ENCODE results near the gene XNDC1N. TPM values are rescaled to one million over a fixed set of nuclear protein-coding genes. Genes with fewer than 3 reads are reported as not detected.

The XNDC1N gene
- polyA plus RNA-seq, 1 donor from 2014 or later = 6.3 TPM

DNA sequence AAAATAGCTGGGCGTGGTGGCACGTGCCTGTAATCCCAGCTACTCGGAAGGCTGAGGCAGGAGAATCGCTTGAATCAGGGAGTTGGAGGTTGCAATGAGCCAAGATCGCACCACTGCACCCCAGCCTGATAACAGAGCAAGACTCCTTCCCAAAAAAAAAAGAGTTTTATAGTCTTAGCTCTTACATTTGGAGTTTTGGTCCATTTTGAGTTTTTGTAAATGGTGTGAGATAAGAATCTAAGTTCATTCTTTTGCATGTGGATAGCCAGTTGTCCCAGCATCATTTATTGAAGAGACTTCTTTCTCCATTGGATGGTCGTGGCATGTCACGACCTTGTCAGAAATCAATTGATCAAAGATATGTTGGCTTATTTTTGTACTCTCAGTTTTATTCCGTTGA, 35.1 kb upstream of the XNDC1N start:
- H3K9ac ChIP-seq (ENCODE audit: low read length) = no peak overlapping the region
- H3K9me2 ChIP-seq (ENCODE audit: insufficient read depth, low read length) = no peaks in the 10 kb centered on the region
- H3F3A ChIP-seq (ENCODE audit: insufficient read depth, low read length, poor library complexity, severe bottlenecking) = no peaks in the 10 kb centered on the region
- no peak overlapping the region for H2AFZ ChIP-seq (ENCODE audit: low read depth, low read length)
- no peak overlapping the region for H3K4me2 ChIP-seq (ENCODE audit: low read length)
- no peaks in the 10 kb centered on the region for H3K9me3 ChIP-seq (ENCODE audit: low read length)
- peaks cover 12% of the 10 kb centered on the region for H3K36me3 ChIP-seq (ENCODE audit: insufficient read depth, low read length)
- no peak overlapping the region for H3K4me3 ChIP-seq (ENCODE audit: low read length)
- H3K27ac ChIP-seq (ENCODE audit: low read length) = no peak overlapping the region
- H3K27me3 ChIP-seq (ENCODE audit: insufficient read depth, low read depth, low read length) = no peaks in the 10 kb centered on the region
- H4K20me1 ChIP-seq (ENCODE audit: insufficient read depth) = no peaks in the 10 kb centered on the region
- TF ChIP-seq, protein P1, sequence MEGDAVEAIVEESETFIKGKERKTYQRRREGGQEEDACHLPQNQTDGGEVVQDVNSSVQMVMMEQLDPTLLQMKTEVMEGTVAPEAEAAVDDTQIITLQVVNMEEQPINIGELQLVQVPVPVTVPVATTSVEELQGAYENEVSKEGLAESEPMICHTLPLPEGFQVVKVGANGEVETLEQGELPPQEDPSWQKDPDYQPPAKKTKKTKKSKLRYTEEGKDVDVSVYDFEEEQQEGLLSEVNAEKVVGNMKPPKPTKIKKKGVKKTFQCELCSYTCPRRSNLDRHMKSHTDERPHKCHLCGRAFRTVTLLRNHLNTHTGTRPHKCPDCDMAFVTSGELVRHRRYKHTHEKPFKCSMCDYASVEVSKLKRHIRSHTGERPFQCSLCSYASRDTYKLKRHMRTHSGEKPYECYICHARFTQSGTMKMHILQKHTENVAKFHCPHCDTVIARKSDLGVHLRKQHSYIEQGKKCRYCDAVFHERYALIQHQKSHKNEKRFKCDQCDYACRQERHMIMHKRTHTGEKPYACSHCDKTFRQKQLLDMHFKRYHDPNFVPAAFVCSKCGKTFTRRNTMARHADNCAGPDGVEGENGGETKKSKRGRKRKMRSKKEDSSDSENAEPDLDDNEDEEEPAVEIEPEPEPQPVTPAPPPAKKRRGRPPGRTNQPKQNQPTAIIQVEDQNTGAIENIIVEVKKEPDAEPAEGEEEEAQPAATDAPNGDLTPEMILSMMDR (IDR thresholded peaks at IDR 0.05; ENCODE audit: poor library complexity, severe bottlenecking) = no peak
- TF ChIP-seq MXI1 (conservative IDR thresholded peaks at IDR 0.05; ENCODE audit: poor library complexity, severe bottlenecking) (no peak), SMC3 (conservative IDR thresholded peaks at IDR 0.05; ENCODE audit: poor library complexity) (no peak), TAF1 (IDR thresholded peaks at IDR 0.05; ENCODE audit: low read depth) (no peak), EP300 (conservative IDR thresholded peaks at IDR 0.05; ENCODE audit: poor library complexity, severe bottlenecking) (no peak), EZH2 (IDR thresholded peaks at IDR 0.05; ENCODE audit: borderline replicate concordance, insufficient read depth, low read length, poor library complexity, severe bottlenecking) (no peak), RAD21 (conservative IDR thresholded peaks at IDR 0.05) (no peak)
- TF ChIP-seq, protein P2, sequence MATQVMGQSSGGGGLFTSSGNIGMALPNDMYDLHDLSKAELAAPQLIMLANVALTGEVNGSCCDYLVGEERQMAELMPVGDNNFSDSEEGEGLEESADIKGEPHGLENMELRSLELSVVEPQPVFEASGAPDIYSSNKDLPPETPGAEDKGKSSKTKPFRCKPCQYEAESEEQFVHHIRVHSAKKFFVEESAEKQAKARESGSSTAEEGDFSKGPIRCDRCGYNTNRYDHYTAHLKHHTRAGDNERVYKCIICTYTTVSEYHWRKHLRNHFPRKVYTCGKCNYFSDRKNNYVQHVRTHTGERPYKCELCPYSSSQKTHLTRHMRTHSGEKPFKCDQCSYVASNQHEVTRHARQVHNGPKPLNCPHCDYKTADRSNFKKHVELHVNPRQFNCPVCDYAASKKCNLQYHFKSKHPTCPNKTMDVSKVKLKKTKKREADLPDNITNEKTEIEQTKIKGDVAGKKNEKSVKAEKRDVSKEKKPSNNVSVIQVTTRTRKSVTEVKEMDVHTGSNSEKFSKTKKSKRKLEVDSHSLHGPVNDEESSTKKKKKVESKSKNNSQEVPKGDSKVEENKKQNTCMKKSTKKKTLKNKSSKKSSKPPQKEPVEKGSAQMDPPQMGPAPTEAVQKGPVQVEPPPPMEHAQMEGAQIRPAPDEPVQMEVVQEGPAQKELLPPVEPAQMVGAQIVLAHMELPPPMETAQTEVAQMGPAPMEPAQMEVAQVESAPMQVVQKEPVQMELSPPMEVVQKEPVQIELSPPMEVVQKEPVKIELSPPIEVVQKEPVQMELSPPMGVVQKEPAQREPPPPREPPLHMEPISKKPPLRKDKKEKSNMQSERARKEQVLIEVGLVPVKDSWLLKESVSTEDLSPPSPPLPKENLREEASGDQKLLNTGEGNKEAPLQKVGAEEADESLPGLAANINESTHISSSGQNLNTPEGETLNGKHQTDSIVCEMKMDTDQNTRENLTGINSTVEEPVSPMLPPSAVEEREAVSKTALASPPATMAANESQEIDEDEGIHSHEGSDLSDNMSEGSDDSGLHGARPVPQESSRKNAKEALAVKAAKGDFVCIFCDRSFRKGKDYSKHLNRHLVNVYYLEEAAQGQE (IDR thresholded peaks at IDR 0.05; ENCODE audit: borderline replicate concordance) = no peak
- H3K79me2 ChIP-seq (replicated peaks; ENCODE audit: insufficient read depth, low read length) = no peaks in the 10 kb centered on the region

DNA sequence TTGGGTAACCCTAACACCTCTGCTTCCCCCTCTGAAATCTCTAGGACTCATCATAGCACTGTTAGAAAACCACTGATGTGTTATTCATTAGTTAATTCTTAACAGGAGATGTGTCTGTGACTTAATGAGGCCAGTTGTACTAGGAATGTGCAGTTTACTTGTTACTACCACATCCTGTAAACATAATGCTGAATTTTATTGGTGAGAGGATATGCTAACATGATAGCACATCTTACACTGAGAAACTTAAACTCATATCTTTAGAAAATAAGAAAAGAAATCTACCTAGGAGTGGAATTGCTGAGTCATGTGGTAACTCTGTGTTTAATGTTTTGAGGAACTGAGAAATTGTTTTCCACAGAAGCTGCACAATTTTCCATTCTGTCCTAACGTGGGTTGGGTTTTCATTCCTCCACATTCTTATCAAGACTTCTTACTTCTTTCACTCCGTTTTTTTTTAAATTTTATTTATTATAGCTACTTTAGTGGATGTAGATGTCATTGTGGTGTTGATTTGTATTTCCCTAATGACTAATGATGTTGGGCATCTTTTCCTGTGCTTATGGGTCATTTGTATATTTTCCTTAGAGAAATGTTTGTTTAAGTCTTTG, 34.1 kb upstream of the XNDC1N start:
- Histone ChIP-seq H3K9me2 (ENCODE audit: insufficient read depth, low read length) (no peaks in the 10 kb centered on the region), H3K9me3 (ENCODE audit: low read length) (no peaks in the 10 kb centered on the region), H2AFZ (ENCODE audit: low read depth, low read length) (no peak overlapping the region), H3K36me3 (ENCODE audit: insufficient read depth, low read length) (peaks cover 12% of the 10 kb centered on the region), H3K4me2 (ENCODE audit: low read length) (no peak overlapping the region), H3F3A (ENCODE audit: insufficient read depth, low read length, poor library complexity, severe bottlenecking) (no peaks in the 10 kb centered on the region), H4K20me1 (ENCODE audit: insufficient read depth) (no peaks in the 10 kb centered on the region), H3K4me3 (ENCODE audit: low read length) (no peak overlapping the region), H3K27me3 (ENCODE audit: insufficient read depth, low read depth, low read length) (no peaks in the 10 kb centered on the region), H3K79me2 (replicated peaks; ENCODE audit: insufficient read depth, low read length) (no peaks in the 10 kb centered on the region), H3K27ac (ENCODE audit: low read length) (no peak overlapping the region), H3K9ac (ENCODE audit: low read length) (no peak overlapping the region)
- no peak for TF ChIP-seq TAF1 (IDR thresholded peaks at IDR 0.05; ENCODE audit: low read depth)
- TF ChIP-seq POLR2AphosphoS5 (IDR thresholded peaks at IDR 0.05) = no peak
- TF ChIP-seq RAD21 (conservative IDR thresholded peaks at IDR 0.05) = no peak
- TF ChIP-seq SMC3 (conservative IDR thresholded peaks at IDR 0.05; ENCODE audit: poor library complexity) = no peak
- TF ChIP-seq MXI1 (conservative IDR thresholded peaks at IDR 0.05; ENCODE audit: poor library complexity, severe bottlenecking) = no peak
- TF ChIP-seq EZH2 (IDR thresholded peaks at IDR 0.05; ENCODE audit: borderline replicate concordance, insufficient read depth, low read length, poor library complexity, severe bottlenecking) = no peak
- TF ChIP-seq, protein P1 (IDR thresholded peaks at IDR 0.05; ENCODE audit: poor library complexity, severe bottlenecking) = no peak
- TF ChIP-seq, protein P2 (IDR thresholded peaks at IDR 0.05; ENCODE audit: borderline replicate concordance) = no peak
- TF ChIP-seq EP300 (conservative IDR thresholded peaks at IDR 0.05; ENCODE audit: poor library complexity, severe bottlenecking) = no peak
